ENCODE data around the gene GSTM4.
"Not testable (repeated sequence)": the region's sequence is repeated elsewhere in the genome, so short reads cannot be mapped to it uniquely, and the experiment has no call there.

GRCh38 chr1:109660691-109661026 lies 4.8 kb downstream of the GSTM4 start:
- TF ChIP-seq ZNF263 (CRISPR knock-in tag; IDR thresholded peaks at IDR 0.05; ENCODE audit: borderline replicate concordance); ZBED1 (IDR thresholded peaks at IDR 0.05): not testable (repeated sequence)

Data from K562 (cell line).